DOHH2 (cell line): ENCODE results near the gene MEN1.

Experiments used
- H3F3A ChIP-seq: fragments of 200-600 bp; sonication (generic), shearing (Covaris generic); 2 replicates; pipeline ENCODE4 v1.6.0; 2016; ENCODE audit warnings: antibody characterized with exemption, mild to moderate bottlenecking; ENCODE audit not compliant: control insufficient read depth, insufficient read depth
- H3K27ac ChIP-seq: fragments of 200-600 bp; sonication (generic); 2 replicates; pipeline ENCODE4 v1.5.1; 2014; ENCODE audit warnings: low read depth, mild to moderate bottlenecking, low read length, moderate library complexity
- H3K27me3 ChIP-seq: fragments of 200-600 bp; sonication (generic); 2 replicates; pipeline ENCODE4 v1.6.1; 2014; ENCODE audit warnings: mild to moderate bottlenecking, low read length, mixed read lengths; ENCODE audit not compliant: control insufficient read depth
- H3K36me3 ChIP-seq: fragments of 200-600 bp; sonication (generic); 2 replicates; pipeline ENCODE4 v1.6.1; 2014; ENCODE audit warnings: mild to moderate bottlenecking, low read length, moderate library complexity, mixed read lengths; ENCODE audit not compliant: control insufficient read depth
- H3K4me1 ChIP-seq: fragments of 200-600 bp; sonication (generic); 2 replicates; pipeline ENCODE4 v1.6.1; 2014; ENCODE audit warnings: mild to moderate bottlenecking, low read length, mixed read lengths; ENCODE audit not compliant: control insufficient read depth
- H3K4me2 ChIP-seq: fragments of 200-600 bp; sonication (generic); 2 replicates; pipeline ENCODE4 v1.6.0; 2014; ENCODE audit warnings: mild to moderate bottlenecking, low read length, moderate library complexity
- H3K4me3 ChIP-seq: fragments of 200-600 bp; sonication (generic); 2 replicates; pipeline ENCODE4 v1.5.1; 2014; ENCODE audit warnings: mild to moderate bottlenecking, low read length, mixed read lengths
- H3K79me2 ChIP-seq: fragments of 200-600 bp; sonication (generic); 2 replicates; pipeline ENCODE4 v1.6.1; 2014; ENCODE audit warnings: mild to moderate bottlenecking, low read length, mixed read lengths; ENCODE audit not compliant: control insufficient read depth
- H3K9me2 ChIP-seq: fragments of 200-600 bp; sonication (generic); replicated peaks from 2 replicates; pipeline ENCODE4 v1.6.1; 2014; ENCODE audit warnings: mild to moderate bottlenecking, low read length, mixed read lengths; ENCODE audit not compliant: control insufficient read depth
- H3K9me3 ChIP-seq: fragments of 200-600 bp; sonication (generic); 2 replicates; pipeline ENCODE4 v1.6.1; 2014; ENCODE audit warnings: antibody characterized with exemption, low read length, mixed read lengths; ENCODE audit not compliant: control insufficient read depth, insufficient read depth
- H4K20me1 ChIP-seq: fragments of 200-600 bp; sonication (generic); 2 replicates; pipeline ENCODE4 v1.6.0; 2014; ENCODE audit warnings: low read depth, mild to moderate bottlenecking, antibody characterized with exemption, low read length, moderate library complexity; ENCODE audit not compliant: control insufficient read depth, insufficient read depth
- EZH2phosphoT487 ChIP-seq: fragments of 200-600 bp; sonication (generic); IDR thresholded peaks from 2 replicates; pipeline ENCODE4 v1.6.1; 2017; ENCODE audit warnings: borderline replicate concordance, mild to moderate bottlenecking, antibody characterized with exemption, low read length, moderate library complexity, mixed read lengths
- TF ChIP-seq, protein P1 (sequence below): fragments of 200-600 bp; sonication (generic); IDR thresholded peaks from one replicate; pipeline ENCODE4 v1.5.1; 2014; ENCODE audit warnings: antibody characterized with exemption, mild to moderate bottlenecking, low read depth, low read length; ENCODE audit not compliant: poor library complexity, severe bottlenecking

The MEN1 gene

DNA sequence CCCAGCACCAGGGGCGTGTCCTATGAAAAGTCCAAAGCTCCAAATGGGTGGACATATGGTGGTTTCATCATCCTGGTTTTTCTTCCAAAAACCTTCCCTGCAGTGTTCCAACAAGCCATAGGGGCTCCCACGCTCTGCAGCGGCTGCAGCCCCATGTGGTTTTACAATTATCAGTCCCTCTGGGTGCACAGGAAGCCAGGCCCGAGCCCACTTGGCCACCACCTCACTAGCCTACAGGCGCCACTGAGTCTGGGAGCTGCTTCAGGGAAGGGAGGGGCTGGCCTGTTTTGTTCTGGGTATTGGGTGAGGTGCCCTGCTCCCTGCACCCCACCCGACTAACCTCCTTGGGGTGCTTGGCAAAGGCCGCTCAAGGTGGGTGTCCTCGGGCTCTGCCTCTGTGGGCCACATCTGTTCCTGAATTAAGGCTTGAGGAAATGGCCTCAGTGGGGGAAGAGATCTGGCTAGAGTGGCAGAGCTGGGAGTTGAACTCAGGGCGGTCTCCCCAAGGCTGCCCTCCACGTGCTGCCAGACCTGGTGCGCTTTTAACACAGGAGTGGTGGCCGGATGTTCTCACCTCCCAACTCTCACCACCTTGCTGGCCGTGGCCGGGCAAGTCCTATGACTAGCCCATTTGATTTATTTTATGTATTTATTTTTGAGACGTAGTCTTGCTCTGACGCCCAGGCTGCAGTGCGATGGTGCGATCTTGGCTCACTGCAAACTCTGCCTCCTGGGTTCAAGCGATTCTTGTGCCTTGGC lies 39.4 kb upstream of the MEN1 start:
- H3K9me2 ChIP-seq: no peaks in the 10 kb centered on the region
- no peaks in the 10 kb centered on the region for H3K9me3 ChIP-seq
- peaks cover 87% of the 10 kb centered on the region for H3K4me1 ChIP-seq
- H3K27ac ChIP-seq: peak overlapping the region; percentile 98
- peaks cover 65% of the 10 kb centered on the region for H3F3A ChIP-seq
- peak overlapping the region; percentile 69 for H3K4me2 ChIP-seq
- no peaks in the 10 kb centered on the region for H4K20me1 ChIP-seq
- peak overlapping the region; percentile 51; the same call in 1 of the 2 replicates for H3K4me3 ChIP-seq
- TF ChIP-seq, protein P1, sequence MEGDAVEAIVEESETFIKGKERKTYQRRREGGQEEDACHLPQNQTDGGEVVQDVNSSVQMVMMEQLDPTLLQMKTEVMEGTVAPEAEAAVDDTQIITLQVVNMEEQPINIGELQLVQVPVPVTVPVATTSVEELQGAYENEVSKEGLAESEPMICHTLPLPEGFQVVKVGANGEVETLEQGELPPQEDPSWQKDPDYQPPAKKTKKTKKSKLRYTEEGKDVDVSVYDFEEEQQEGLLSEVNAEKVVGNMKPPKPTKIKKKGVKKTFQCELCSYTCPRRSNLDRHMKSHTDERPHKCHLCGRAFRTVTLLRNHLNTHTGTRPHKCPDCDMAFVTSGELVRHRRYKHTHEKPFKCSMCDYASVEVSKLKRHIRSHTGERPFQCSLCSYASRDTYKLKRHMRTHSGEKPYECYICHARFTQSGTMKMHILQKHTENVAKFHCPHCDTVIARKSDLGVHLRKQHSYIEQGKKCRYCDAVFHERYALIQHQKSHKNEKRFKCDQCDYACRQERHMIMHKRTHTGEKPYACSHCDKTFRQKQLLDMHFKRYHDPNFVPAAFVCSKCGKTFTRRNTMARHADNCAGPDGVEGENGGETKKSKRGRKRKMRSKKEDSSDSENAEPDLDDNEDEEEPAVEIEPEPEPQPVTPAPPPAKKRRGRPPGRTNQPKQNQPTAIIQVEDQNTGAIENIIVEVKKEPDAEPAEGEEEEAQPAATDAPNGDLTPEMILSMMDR: no peak
- TF ChIP-seq EZH2phosphoT487: no peak
- H3K36me3 ChIP-seq: peaks cover 36% of the 10 kb centered on the region
- H3K79me2 ChIP-seq: peaks cover 16% of the 10 kb centered on the region
- no peaks in the 10 kb centered on the region for H3K27me3 ChIP-seq

DNA sequence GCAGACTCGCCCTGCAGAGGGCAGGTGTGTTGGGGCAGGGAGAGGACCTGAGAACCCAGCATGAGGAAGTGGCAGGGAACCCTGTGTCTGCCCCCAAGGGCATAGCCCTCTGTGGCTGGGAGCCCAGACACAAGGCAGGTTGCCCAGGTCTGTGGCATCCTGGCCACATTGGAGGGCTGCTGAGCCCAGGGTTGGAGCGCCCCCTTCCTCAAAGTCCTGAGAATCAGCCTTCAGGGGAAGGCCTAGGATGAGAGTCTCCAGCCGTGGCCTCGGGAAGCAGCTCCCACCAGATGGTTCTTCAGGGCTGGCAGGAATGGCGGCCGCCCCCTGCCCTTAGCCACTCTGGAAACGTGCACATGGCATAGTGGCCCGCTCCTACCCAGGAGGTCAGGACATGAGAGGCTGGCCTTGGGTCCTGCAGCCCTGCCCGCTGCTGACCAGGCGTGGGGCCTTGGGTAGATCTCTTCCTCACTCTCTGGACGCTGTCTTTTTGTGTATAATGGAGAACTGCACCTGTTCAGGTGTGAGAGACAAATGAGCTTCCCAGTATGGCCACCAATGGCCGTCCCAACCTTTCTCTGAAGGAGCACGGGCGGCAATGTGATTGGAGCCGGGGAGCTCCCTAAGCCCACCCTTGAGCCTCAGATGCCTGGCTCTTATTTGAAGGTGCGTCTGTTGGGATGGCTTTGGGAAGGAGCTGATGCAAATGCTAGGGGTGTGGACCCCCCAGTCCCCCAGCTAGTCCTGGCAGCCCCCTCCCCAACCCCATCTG lies 38.7 kb upstream of the MEN1 start:
- Histone ChIP-seq H3K4me2 (peak overlapping the region; percentile 69), H3K9me2 (no peaks in the 10 kb centered on the region), H3K27ac (peak overlapping the region; percentile 98), H3K9me3 (no peaks in the 10 kb centered on the region), H3K79me2 (peaks cover 9% of the 10 kb centered on the region), H3F3A (peaks cover 63% of the 10 kb centered on the region), H4K20me1 (no peaks in the 10 kb centered on the region), H3K27me3 (no peaks in the 10 kb centered on the region), H3K4me1 (peaks cover 84% of the 10 kb centered on the region), H3K4me3 (peak overlapping the region; percentile 51), H3K36me3 (peaks cover 29% of the 10 kb centered on the region)
- TF ChIP-seq, protein P1: peak; percentile 78
- TF ChIP-seq EZH2phosphoT487: no peak

DNA sequence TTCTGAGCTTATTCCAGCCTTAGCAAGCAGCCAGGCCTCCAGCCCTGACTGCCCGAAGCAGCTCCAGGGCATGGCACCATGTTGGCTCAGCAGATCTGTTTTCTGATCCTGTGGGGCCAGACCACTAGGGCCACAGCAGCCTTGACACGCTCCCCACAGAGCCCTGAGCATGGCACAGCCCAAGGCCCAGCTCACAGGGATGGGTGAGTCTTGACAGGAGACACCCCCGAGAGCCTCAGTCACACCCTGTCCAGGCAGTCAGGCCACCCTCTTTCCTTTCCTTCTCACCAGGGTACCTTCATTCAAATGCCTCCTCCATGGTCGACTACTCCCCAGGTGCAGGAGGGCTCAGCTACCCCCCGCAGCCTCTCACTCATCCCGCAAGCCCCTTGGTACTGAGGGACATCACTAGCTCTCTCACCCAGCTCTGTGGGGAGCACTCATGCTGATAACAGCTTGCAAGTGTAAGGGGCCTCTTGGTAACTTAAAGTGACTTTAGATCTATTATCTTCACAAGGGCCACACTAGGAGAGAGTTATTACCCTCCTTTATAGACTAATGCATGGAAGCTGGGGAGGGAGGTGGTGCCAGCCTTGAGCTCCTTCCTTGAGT lies 38.0 kb upstream of the MEN1 start:
- TF ChIP-seq, protein P1: no peak
- TF ChIP-seq EZH2phosphoT487: no peak
- Histone ChIP-seq H4K20me1 (no peaks in the 10 kb centered on the region), H3K4me1 (peaks cover 83% of the 10 kb centered on the region), H3F3A (peaks cover 57% of the 10 kb centered on the region), H3K9me2 (no peaks in the 10 kb centered on the region), H3K79me2 (peaks cover 2% of the 10 kb centered on the region), H3K4me3 (peak overlapping the region; percentile 51), H3K27ac (peak overlapping the region; percentile 98), H3K36me3 (peaks cover 22% of the 10 kb centered on the region), H3K9me3 (no peaks in the 10 kb centered on the region), H3K27me3 (no peaks in the 10 kb centered on the region), H3K4me2 (peak overlapping the region; percentile 69)
